T-helper 1 cell treated with Interleukin-12 subunit alpha and Interleukin-12 subunit beta and Interleukin-4 antibody, amounts not matched to agents 30 μg/mL and 1 μg/mL, for 36 hours (primary cell): ENCODE results near the gene MYRF.

ENCODE experiments used
- H3K27ac Mint-ChIP-seq: one replicate; pipeline ENCODE4 v1.8.0; 2021; ENCODE audit warnings: mild to moderate bottlenecking, mixed read lengths
- H3K27me3 Mint-ChIP-seq: one replicate; pipeline ENCODE4 v1.8.0; 2021; ENCODE audit warnings: low read depth, mixed read lengths
- H3K36me3 Mint-ChIP-seq: one replicate; pipeline ENCODE4 v1.8.0; 2021; ENCODE audit warnings: low read depth, mixed read lengths
- H3K4me1 Mint-ChIP-seq: one replicate; pipeline ENCODE4 v1.8.0; 2021; ENCODE audit warnings: low read depth, mixed read lengths
- H3K4me3 Mint-ChIP-seq: one replicate; pipeline ENCODE4 v1.8.0; 2021; ENCODE audit warnings: mild to moderate bottlenecking, moderate library complexity, mixed read lengths
- H3K9me3 Mint-ChIP-seq: one replicate; pipeline ENCODE4 v1.8.0; 2021; ENCODE audit warnings: mixed read lengths

MYRF gene

DNA sequence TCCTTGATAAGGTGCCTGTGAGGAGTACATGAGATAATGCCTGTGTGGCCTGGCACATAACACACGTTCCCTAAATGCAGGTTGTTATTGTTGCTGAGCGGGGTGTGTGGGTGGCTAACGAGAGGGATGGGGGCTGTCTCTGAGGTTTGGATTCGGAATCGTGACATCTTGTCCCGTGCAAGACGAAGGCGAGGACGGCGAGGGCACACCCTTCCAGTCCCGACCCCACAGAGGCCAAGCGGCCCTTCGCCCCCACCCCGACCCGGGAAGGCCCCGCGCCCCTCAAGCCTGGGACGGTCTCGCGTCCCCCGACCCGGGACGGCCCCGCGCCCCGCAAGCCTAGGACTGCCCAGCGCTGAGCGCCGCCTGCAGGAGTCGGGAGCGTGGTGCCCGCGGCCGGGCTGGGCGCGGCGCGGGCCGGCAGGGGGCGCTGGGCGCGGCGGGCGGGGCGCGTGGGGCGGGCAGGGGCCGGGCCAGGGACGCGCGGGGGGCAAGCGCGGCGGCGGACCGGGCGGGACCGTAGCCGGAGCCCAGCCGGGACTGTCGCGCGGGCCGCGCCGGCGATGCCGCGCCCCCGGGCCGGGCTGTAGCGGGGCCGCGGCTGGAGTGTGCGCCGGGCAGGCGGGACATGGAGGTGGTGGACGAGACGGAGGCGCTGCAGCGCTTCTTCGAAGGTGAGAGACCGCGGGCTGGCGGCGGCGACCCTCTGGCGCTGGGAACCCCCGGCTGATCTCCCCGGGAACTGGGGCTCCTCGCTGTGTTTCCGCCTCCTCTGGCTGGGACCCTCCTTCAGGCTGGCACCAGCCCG is at the start of gene MYRF:
MYRF (plus strand) TSS at position 520 of the 808 bp plus-strand sequence; CDS start at position 629, 109 bp downstream.
- Mint-ChIP-seq H3K36me3 (peaks cover 2% of the 10 kb centered on the region), H3K4me1 (peaks cover 14% of the 10 kb centered on the region), H3K27me3 (peaks cover 38% of the 10 kb centered on the region), H3K4me3 (peak within 1 kb of the TSS; percentile 72), H3K27ac (no peak within 1 kb of the TSS), H3K9me3 (no peaks in the 10 kb centered on the region)

DNA sequence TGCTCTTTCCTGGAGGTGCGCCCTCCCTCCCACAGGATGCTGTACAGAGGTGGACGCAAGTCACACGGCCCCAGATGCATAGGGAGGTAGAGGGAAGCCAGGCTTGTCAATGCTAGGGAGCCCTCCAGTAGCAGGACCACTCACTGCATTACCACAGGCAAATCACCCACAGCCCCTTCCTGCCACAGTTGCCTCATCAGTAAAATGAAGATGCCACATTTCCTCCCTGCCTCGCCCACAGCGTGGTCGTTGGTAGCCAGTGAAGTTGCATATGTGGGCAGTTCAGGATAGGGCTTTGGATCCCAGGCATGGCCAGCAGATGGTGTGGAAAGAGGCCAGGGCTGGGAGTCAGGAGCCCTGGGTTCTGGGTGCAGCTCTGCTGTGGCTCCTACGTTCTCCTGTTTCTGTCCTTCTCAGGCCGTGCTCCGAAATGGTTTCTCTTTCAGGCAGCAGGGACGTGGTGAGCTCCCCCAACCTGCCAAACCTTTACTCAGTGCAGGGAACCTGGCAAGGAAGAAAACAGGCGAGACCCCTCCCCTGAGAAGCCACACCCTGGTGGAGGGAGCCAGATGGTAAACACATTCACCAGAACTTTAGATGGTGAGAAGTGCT is 49.6 kb upstream of the MYRF start:
- H3K27me3 Mint-ChIP-seq: no peaks in the 10 kb centered on the region
- no peak overlapping the region for H3K4me3 Mint-ChIP-seq
- no peaks in the 10 kb centered on the region for H3K9me3 Mint-ChIP-seq
- peaks cover 16% of the 10 kb centered on the region for H3K4me1 Mint-ChIP-seq
- H3K27ac Mint-ChIP-seq: no peak overlapping the region
- H3K36me3 Mint-ChIP-seq: no peaks in the 10 kb centered on the region

DNA sequence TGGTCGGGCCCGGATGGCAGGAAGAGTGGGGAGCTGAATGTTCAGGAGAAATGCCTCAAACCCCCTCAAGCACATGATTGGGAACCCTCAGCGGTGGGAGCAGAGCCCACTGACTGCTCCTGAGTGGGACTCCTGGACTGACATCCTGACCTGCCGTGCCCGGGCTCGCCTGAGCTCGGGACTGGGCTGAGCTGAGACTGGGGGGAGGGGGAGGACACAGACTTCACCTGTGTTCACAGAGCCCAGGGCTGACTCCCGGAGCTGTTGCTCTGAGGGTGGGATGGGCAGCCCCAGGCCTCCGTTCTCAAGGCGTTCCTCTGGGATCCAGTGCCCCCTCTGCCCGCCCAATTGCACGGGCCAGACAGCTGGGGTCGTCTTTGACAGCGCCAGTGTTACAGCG is 47.6 kb upstream of the MYRF start:
- H3K4me1 Mint-ChIP-seq: peaks cover 7% of the 10 kb centered on the region
- no peak overlapping the region for H3K4me3 Mint-ChIP-seq
- no peaks in the 10 kb centered on the region for H3K9me3 Mint-ChIP-seq
- no peaks in the 10 kb centered on the region for H3K27me3 Mint-ChIP-seq
- H3K36me3 Mint-ChIP-seq: no peaks in the 10 kb centered on the region
- no peak overlapping the region for H3K27ac Mint-ChIP-seq

DNA sequence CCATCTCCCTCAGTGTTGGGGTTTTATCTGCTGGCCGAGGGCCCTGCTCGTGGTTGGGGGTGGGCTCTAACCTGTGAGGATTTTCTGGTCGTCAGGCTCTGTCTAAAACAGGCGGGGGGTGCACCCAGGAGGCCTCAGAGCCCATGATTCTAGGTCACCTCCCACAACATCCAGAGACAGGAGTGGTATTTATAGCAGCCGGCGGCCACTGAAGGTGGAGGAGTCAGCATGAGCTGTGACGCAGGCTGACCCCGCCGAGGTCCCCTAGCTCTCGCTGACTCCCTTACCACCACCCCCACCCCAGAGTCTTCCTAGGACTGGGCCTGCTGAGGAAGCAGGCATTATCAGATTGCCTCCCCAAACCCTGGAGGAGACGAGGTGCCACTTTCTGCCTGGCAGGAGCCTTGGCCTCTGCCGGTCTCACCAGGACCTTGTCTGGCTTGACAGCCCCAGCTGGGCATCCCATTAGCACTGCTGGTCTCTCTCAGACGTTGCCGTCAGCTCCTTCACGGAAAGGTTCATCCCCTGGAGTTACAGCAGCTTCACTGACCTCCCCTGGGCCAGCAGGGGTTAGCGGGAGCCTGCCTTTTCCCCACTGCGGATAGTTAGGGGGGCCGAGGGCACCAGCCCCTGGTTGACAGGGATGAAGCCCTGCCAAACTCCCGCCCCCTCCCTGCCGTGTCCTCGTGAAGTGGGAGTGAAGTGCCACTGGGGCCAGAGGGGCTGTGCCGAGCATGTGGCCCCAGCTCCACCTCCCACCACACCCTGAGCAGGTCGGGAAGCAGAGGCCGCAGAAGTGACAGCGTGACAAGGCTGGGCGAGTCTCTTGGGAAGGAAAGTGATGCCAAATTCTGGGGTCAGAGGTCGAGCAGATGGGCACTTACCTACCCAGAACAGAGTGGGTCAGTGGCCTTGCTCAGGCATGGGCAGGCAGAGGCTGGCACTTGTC is 45.7 kb upstream of the MYRF start:
- Mint-ChIP-seq H3K36me3 (no peaks in the 10 kb centered on the region), H3K27ac (no peak overlapping the region), H3K4me3 (no peak overlapping the region), H3K4me1 (peaks cover 7% of the 10 kb centered on the region), H3K27me3 (no peaks in the 10 kb centered on the region), H3K9me3 (no peaks in the 10 kb centered on the region)

DNA sequence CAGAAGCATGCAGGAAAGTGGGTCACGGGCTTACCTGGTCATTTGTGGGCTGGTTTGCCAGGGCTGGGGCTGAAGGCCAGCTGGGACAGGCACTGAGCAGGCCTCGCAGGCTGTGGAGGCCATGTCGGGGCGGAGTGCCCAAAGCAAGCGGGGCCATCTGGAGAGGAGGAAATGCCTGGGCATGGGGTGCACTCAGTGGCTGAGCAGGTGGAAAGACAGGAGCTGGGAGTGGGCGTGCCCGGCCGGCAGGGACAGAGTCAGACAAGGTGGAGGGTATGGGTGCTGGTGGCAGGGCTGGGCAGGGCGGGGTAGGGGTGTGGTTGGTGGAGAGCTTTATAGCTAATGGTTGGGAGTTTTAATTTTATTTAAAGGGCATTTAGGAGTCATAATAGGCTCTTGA is 44.9 kb upstream of the MYRF start:
- H3K9me3 Mint-ChIP-seq: no peaks in the 10 kb centered on the region
- no peak overlapping the region for H3K27ac Mint-ChIP-seq
- H3K4me3 Mint-ChIP-seq: no peak overlapping the region
- peaks cover 7% of the 10 kb centered on the region for H3K4me1 Mint-ChIP-seq
- H3K36me3 Mint-ChIP-seq: no peaks in the 10 kb centered on the region
- no peaks in the 10 kb centered on the region for H3K27me3 Mint-ChIP-seq

DNA sequence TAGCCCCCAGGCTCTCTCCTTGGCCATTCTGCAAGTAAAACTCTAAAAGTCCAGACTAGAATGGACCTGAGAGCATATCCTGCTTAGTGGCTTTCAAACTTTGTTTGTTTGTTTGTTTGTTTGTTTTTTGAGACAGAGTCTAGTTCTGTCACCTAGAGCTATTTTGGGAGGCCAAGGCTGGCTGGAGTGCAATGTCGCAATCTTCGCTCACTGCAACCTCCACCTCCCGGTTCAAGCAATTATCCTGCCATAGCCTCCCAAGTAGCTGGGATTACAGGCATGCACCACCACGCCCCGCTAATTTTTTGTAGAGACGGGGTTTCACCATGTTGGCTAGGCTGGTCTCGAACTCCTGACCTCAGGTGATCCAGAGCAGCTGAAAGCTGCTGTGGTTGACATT is 43.3 kb upstream of the MYRF start:
- Mint-ChIP-seq H3K4me1 (peaks cover 3% of the 10 kb centered on the region), H3K27me3 (no peaks in the 10 kb centered on the region), H3K36me3 (no peaks in the 10 kb centered on the region), H3K4me3 (no peak overlapping the region), H3K9me3 (no peaks in the 10 kb centered on the region), H3K27ac (no peak overlapping the region)

DNA sequence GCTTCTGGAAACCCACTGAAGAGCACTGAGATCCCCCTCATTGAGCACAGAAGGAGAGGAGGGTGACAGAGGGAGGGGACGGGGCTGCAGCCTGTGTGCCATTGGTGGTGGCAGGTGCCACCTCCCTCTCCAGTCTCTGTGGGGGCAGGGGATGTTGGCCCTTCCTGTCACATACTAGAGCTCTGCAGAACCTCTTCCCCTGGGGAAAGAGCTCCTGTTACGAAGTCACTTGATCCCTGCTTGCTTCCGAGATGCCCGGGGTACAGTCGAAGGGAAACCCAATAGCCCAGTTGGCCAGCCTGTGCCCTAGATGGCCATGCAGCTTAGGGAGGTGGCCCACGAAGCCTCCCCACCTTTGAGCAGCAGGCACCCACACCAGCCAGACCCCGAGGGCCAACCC is 42.9 kb upstream of the MYRF start:
- H3K4me1 Mint-ChIP-seq: peaks cover 3% of the 10 kb centered on the region
- no peaks in the 10 kb centered on the region for H3K36me3 Mint-ChIP-seq
- no peak overlapping the region for H3K4me3 Mint-ChIP-seq
- no peaks in the 10 kb centered on the region for H3K9me3 Mint-ChIP-seq
- no peak overlapping the region for H3K27ac Mint-ChIP-seq
- H3K27me3 Mint-ChIP-seq: no peaks in the 10 kb centered on the region

DNA sequence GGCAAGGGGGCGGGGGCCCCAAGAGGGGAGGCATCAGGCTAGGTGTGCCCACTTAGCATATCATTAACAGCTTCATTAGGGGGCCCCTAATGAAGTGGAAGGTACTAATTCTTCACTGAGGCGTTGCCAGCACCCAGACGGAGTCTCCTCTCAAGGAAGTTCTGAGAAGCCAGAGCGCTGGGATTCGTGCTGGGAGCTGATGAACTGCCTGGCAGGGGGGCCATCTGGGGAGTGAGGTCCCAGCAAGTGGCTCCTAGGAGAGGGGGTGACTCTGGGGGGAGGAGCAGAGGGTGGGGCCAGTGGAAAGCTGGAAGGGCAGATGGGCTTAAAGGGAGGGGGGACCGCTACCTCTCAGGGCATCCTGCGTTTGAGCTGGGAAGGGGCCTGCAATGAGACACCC is 42.4 kb upstream of the MYRF start:
- no peaks in the 10 kb centered on the region for H3K27me3 Mint-ChIP-seq
- peaks cover 3% of the 10 kb centered on the region for H3K4me1 Mint-ChIP-seq
- no peaks in the 10 kb centered on the region for H3K36me3 Mint-ChIP-seq
- no peaks in the 10 kb centered on the region for H3K9me3 Mint-ChIP-seq
- no peak overlapping the region for H3K4me3 Mint-ChIP-seq
- H3K27ac Mint-ChIP-seq: no peak overlapping the region

DNA sequence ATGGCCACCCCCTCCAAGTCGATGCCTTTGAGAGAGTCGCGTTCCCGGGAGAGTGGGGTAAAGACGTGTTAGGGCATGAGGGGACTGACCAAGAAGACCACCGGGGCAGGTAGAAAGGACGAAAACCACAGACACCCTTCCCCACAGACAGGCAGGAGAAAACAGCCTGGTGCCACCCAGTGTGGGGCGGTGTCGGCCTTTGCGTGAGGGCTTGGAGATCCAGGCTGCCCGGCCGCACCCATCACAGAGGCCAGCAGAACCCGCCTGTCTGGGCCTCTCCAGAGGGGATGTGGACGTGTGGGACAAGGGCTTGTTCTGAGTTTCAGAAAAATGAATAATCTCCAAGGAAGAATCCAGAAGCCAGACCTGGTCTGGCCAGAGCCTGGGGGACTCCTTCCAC is 41.4 kb upstream of the MYRF start:
- no peaks in the 10 kb centered on the region for H3K36me3 Mint-ChIP-seq
- no peak overlapping the region for H3K27ac Mint-ChIP-seq
- no peak overlapping the region for H3K4me3 Mint-ChIP-seq
- no peaks in the 10 kb centered on the region for H3K27me3 Mint-ChIP-seq
- no peaks in the 10 kb centered on the region for H3K4me1 Mint-ChIP-seq
- no peaks in the 10 kb centered on the region for H3K9me3 Mint-ChIP-seq

DNA sequence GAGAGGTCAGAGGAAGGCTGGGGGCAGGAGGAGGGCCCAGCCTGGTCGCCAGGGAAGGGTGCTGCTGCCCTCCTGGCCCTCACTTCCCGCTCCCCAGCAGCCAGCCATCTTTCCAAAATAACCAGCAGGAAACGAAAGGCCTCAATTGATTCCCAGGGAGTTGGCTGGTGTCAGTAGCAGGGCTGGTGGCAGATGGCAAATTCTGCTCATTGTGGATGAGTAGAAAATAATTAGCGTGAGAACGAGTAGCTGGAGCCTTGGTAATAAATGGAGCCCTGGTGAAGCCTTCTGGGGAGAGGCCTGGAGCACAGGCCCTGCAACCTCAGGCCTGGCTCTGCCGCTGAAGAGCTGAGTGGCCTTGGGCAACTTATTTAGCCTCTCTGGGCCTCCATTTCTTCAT is 40.9 kb upstream of the MYRF start:
- no peaks in the 10 kb centered on the region for H3K36me3 Mint-ChIP-seq
- H3K4me1 Mint-ChIP-seq: no peaks in the 10 kb centered on the region
- no peak overlapping the region for H3K4me3 Mint-ChIP-seq
- H3K27me3 Mint-ChIP-seq: no peaks in the 10 kb centered on the region
- no peaks in the 10 kb centered on the region for H3K9me3 Mint-ChIP-seq
- H3K27ac Mint-ChIP-seq: no peak overlapping the region

DNA sequence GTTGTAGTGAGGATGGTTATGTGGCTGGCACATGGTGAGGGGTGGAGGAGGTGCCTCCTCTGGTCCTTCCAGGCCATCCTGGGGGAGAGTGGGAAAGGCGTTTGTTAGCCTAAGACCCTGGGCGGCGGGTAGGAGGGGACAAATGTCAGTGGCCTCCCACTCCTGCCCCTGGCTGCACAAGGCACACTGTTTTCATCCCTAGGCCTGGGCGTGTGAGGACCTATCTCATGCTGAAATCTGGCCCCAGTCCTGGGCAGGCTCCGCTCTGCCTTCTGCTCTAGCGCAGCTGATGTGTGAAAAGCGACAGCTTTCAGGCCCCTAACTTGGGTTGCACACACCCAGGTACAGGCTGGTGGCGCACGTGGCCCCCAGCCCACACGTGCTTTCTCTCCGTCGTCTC is 40.1 kb upstream of the MYRF start:
- Mint-ChIP-seq H3K27ac (no peak overlapping the region), H3K27me3 (no peaks in the 10 kb centered on the region), H3K9me3 (no peaks in the 10 kb centered on the region), H3K4me1 (no peaks in the 10 kb centered on the region), H3K4me3 (no peak overlapping the region), H3K36me3 (no peaks in the 10 kb centered on the region)

DNA sequence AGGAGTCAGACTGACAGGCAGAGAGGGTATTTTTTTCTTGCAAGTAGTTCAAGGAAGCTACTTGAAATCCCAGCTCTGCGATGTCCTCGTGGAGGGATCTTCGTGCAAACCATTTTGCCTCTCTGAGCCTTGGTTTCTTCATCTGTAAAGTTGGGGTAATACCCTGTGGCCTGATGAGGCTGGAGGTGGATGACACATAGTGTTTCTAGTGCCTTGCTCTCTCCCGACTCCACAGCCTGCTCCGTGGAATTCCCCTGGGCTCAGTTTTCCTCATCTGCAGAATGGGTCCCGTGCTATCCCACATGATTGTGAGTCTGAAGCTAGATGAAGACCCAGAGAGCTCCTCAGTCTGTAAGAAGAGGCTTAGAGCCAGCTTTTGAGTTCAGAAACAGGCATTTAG is 39.6 kb upstream of the MYRF start:
- Mint-ChIP-seq H3K27me3 (no peaks in the 10 kb centered on the region), H3K27ac (no peak overlapping the region), H3K9me3 (no peaks in the 10 kb centered on the region), H3K4me3 (no peak overlapping the region), H3K36me3 (no peaks in the 10 kb centered on the region), H3K4me1 (no peaks in the 10 kb centered on the region)

DNA sequence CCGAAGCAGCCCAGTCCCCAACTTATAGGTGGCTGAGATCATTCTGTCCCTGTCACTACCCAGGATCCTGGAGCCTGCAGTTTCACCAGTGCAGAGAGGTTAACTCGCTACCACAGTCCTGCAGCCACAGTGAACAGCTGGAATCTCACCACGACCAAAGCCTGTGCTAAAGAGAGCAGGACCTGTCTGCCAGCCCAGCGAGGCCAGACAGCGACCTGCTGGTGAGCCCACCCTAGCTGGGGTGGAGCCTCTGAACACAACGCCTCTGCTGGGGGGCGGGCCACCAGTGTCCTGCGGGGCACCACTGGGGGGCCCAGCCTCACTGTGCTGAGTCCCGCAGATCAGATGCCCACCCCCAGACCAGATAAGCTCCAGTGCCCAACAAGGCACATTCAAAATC is 39.0 kb upstream of the MYRF start:
- H3K4me3 Mint-ChIP-seq: no peak overlapping the region
- no peak overlapping the region for H3K27ac Mint-ChIP-seq
- H3K4me1 Mint-ChIP-seq: no peaks in the 10 kb centered on the region
- no peaks in the 10 kb centered on the region for H3K27me3 Mint-ChIP-seq
- H3K36me3 Mint-ChIP-seq: no peaks in the 10 kb centered on the region
- H3K9me3 Mint-ChIP-seq: no peaks in the 10 kb centered on the region

DNA sequence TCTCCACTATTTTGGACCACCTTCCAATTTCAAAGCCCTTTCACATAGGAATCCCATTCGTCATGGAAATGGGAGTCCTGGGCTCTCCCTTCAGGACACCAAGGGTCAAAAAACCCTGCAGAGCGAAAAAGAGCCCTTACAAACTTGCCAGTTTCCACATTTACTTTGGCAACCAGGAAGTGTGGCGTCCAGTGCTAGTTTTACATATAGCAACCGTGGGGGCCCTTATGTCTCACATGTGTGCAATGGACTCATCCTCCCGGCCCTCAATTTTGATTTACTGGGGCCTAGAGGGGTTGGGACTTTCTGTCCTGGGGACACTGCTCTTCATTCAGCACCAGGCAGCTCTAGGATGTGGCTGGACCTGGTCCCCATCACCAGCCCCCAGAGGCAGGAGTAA is 38.5 kb upstream of the MYRF start:
- Mint-ChIP-seq H3K36me3 (no peaks in the 10 kb centered on the region), H3K9me3 (no peaks in the 10 kb centered on the region), H3K4me3 (no peak overlapping the region), H3K27me3 (no peaks in the 10 kb centered on the region), H3K4me1 (no peaks in the 10 kb centered on the region), H3K27ac (no peak overlapping the region)

DNA sequence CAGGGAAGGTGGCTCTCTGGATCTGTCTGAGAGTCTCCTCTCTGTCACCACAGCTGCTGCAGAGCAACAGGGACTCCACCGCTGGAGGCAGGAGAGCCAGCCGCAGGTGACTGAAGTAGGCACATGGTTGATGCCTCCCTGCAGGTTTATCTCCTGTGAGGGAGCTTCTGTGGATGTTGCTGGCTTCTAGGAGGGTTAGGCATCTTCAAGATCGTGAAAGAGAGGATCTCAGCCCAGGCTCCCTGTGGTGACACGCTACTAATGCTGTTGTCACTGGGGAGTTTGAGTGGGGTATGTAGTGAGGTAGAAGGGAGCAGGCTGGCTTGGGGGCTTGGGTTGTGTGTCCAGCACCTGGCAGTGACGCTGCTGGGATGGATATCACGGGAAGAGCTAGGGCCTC is 38.1 kb upstream of the MYRF start:
- no peaks in the 10 kb centered on the region for H3K4me1 Mint-ChIP-seq

More for the DNA sequence above, 38.1 kb upstream of the MYRF start:
- H3K27me3 Mint-ChIP-seq: no peaks in the 10 kb centered on the region
- H3K9me3 Mint-ChIP-seq: no peaks in the 10 kb centered on the region
- H3K4me3 Mint-ChIP-seq: no peak overlapping the region
- no peak overlapping the region for H3K27ac Mint-ChIP-seq
- no peaks in the 10 kb centered on the region for H3K36me3 Mint-ChIP-seq
